Right forelimb (tissue), 1 donor: Measurements from ENCODE around the gene PHKA1.
"Not testable (repeated sequence)": the region's sequence is repeated elsewhere in the genome, so short reads cannot be mapped to it uniquely, and the experiment has no call there.

Experiments
- DNase-seq: peaks from one replicate; pipeline ENCODE4 v3.0.0-alpha.2; 2018

The PHKA1 gene

GRCh38 chrX:72663737-72664136 is 50.4 kb downstream of the PHKA1 start:
- DNase-seq, result no peak

- DNase-seq, result no peak
Measured at GRCh38 chrX:72662020-72662747, 51.9 kb downstream of the PHKA1 start.

GRCh38 chrX:72659723-72660122 is 54.4 kb downstream of the PHKA1 start:
- DNase-seq, result no peak

- DNase-seq, result no peak
Measured at GRCh38 chrX:72652082-72652481, 62.0 kb downstream of the PHKA1 start.

GRCh38 chrX:72644946-72645345 is 69.2 kb downstream of the PHKA1 start:
- no peak for DNase-seq

GRCh38 chrX:72641611-72642010 is 72.5 kb downstream of the PHKA1 start:
- no peak for DNase-seq

GRCh38 chrX:72635930-72636329 is 78.2 kb downstream of the PHKA1 start:
- no peak for DNase-seq

GRCh38 chrX:72634331-72634730 is 79.8 kb downstream of the PHKA1 start:
- no peak for DNase-seq

GRCh38 chrX:72630185-72630584 is 83.9 kb downstream of the PHKA1 start:
- no peak for DNase-seq

GRCh38 chrX:72624194-72624593 is 89.9 kb downstream of the PHKA1 start:
- no peak for DNase-seq

- no peak for DNase-seq
Measured at GRCh38 chrX:72621625-72622485, 92.3 kb downstream of the PHKA1 start.

- no peak for DNase-seq
Measured at GRCh38 chrX:72621163-72621562, 92.9 kb downstream of the PHKA1 start.

- DNase-seq, result no peak
Measured at GRCh38 chrX:72620550-72621145, 93.5 kb downstream of the PHKA1 start.

GRCh38 chrX:72609313-72609712 is 104.8 kb downstream of the PHKA1 start:
- DNase-seq, result no peak

- no peak for DNase-seq
Measured at GRCh38 chrX:72604705-72605104, 109.4 kb downstream of the PHKA1 start.

GRCh38 chrX:72604112-72604511 is 110.0 kb downstream of the PHKA1 start:
- DNase-seq, result no peak

- not testable (repeated sequence) for DNase-seq
Measured at GRCh38 chrX:72591038-72591437, 123.1 kb downstream of the PHKA1 start.

GRCh38 chrX:72584163-72584562 is 129.9 kb downstream of the PHKA1 start:
- no peak for DNase-seq

GRCh38 chrX:72576141-72576894 is 137.8 kb downstream of the PHKA1 start:
- DNase-seq, result no peak

GRCh38 chrX:72573158-72573511 is 141.0 kb downstream of the PHKA1 start:
- no peak for DNase-seq

- peak; percentile 84 for DNase-seq
Measured at GRCh38 chrX:72572248-72573157, 141.6 kb downstream of the PHKA1 start, which contains the start of gene HDAC8. Gene HDAC8 (minus strand): TSS chrX:72572843. CDS start chrX:72572761, 82 bp downstream.

- DNase-seq, result no peak
Measured at GRCh38 chrX:72569786-72570185, 144.3 kb downstream of the PHKA1 start.
